Kidney (tissue), 14 donors: ENCODE data around the gene PKNOX2. TPM values are rescaled to one million over a fixed set of nuclear protein-coding genes. Genes with fewer than 3 reads are reported as not detected.

Source experiments
- DNase-seq, 5 donors: peaks; one replicate each; pipeline ENCODE4 v3.0.0-alpha.2; 2013 to 2020
- FAIRE-seq: peaks from 2 replicates; lab custom pipeline; 2012; peaks lifted over from hg19 to GRCh38; lab: Jason Lieb, UNC
- H3K27ac ChIP-seq, 2 donors: one replicate each; pipeline ENCODE4 v1.7.0; 2013; ENCODE audit warnings: low read depth in 2 of 2, low read length in 2 of 2, inconsistent platforms in 1 of 2
- H3K27me3 ChIP-seq: one replicate; pipeline ENCODE4 v1.7.1; 2013; ENCODE audit warnings: low read length, inconsistent platforms; ENCODE audit not compliant: control insufficient read depth, insufficient read depth
- H3K36me3 ChIP-seq, 3 donors: one replicate each; pipeline versions ENCODE4 v1.7.0 to v1.7.1; 2013; ENCODE audit warnings: low read length in 3 of 3, control low read depth in 1 of 3, inconsistent platforms in 1 of 3; ENCODE audit not compliant: insufficient read depth in 3 of 3, control insufficient read depth in 2 of 3
- H3K4me1 ChIP-seq, 3 donors: one replicate each; pipeline versions ENCODE4 v1.7.0 to v1.7.1; 2013; ENCODE audit warnings: low read length in 3 of 3, inconsistent platforms in 1 of 3, low read depth in 1 of 3; ENCODE audit not compliant: control insufficient read depth in 2 of 3, insufficient read depth in 2 of 3
- H3K4me3 ChIP-seq, 3 donors: one replicate each; pipeline versions ENCODE4 v1.7.0 to v1.8.1; 2013; ENCODE audit warnings: low read length in 3 of 3, control low read depth in 1 of 3, inconsistent platforms in 1 of 3
- H3K9ac ChIP-seq, 3 donors: one replicate each; pipeline versions ENCODE4 v1.7.0 to v1.7.1; 2013; ENCODE audit warnings: low read length in 3 of 3, control low read depth in 1 of 3, inconsistent platforms in 1 of 3
- H3K9me3 ChIP-seq, 3 donors: one replicate each; pipeline versions ENCODE4 v1.7.0 to v1.7.1; 2013; ENCODE audit warnings: low read length in 3 of 3, control low read depth in 1 of 3, inconsistent platforms in 1 of 3; ENCODE audit not compliant: control insufficient read depth in 2 of 3, insufficient read depth in 1 of 3
- intact Hi-C: fragments of 100-400 bp; cut with DNase I; formaldehyde crosslinking; loops from one replicate; pipeline ENCODE4 v1.11.1; 2022
- polyA plus RNA-seq: library from polyadenylated mRNA; stranded (reverse); fragments of 350-450 nt; fragmentation: Illumina TruSeq; extraction: RNeasy Lipid Tissue Mini Kit (QIAGEN cat#74804); gene quantifications from one replicate; pipeline ENCODE4 v1.2.3, GENCODE V29; 2014; ENCODE audit warnings: low read depth, low replicate concordance; ENCODE audit not compliant: insufficient read depth
- total RNA-seq: library from RNA; stranded (reverse); fragmentation: NEBNext Ultra II Directional; extraction: Animal tissue kit (Norgen Biotek cat#: 25700); gene quantifications from one replicate; pipeline ENCODE4 v1.2.1, GENCODE V29; 2021
- TF ChIP-seq, protein P1 (sequence below): IDR thresholded peaks from 3 replicates; pipeline ENCODE4 v1.5.1; 2012; ENCODE audit warnings: mild to moderate bottlenecking, moderate library complexity, borderline replicate concordance; ENCODE audit not compliant: insufficient read depth; ENCODE audit errors: extremely low read depth
- donor health status: control.
- donor health status: control.
- donor health status: control.
- donor health status: control.
- donor health status: control.
- donor health status: DM: yes; HTN: yes; CAD: no.
- donor health status: Normal renal cell carcinoma (clear cell type).

Gene PKNOX2
- total and polyA plus RNA-seq, 2 donors from 2014 or later, result 1.5 to 6.0 TPM

DNA sequence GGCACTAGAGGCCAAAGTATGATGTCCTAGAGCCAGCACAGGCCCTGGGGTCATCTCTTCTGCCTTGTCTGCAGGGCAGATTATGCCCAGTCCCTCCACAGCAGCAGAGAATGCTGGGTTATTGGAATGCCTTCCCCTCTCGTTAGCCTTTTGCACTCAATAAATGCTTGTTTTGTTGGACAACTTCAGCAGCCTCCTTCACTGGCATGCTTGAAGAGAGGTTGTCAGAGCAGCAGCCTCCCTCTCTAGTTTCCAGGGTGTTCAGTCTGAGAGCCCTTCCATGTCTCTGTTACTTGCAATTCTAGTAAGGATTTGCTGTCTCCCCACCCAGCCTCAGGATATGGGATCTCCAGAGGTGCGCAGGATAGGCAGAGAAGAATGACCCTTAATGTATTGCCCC, 82.9 kb downstream of the PKNOX2 start:
- FAIRE-seq (no peak), DNase-seq (no peak)
- Histone ChIP-seq H3K36me3 (no peaks in the 10 kb centered on the region), H3K27ac (no peak overlapping the region), H3K9me3 (no peaks in the 10 kb centered on the region), H3K9ac (no peak overlapping the region), H3K4me1 (no peaks in the 10 kb centered on the region), H3K27me3 (no peaks in the 10 kb centered on the region), H3K4me3 (no peak overlapping the region)
- TF ChIP-seq, protein P1, sequence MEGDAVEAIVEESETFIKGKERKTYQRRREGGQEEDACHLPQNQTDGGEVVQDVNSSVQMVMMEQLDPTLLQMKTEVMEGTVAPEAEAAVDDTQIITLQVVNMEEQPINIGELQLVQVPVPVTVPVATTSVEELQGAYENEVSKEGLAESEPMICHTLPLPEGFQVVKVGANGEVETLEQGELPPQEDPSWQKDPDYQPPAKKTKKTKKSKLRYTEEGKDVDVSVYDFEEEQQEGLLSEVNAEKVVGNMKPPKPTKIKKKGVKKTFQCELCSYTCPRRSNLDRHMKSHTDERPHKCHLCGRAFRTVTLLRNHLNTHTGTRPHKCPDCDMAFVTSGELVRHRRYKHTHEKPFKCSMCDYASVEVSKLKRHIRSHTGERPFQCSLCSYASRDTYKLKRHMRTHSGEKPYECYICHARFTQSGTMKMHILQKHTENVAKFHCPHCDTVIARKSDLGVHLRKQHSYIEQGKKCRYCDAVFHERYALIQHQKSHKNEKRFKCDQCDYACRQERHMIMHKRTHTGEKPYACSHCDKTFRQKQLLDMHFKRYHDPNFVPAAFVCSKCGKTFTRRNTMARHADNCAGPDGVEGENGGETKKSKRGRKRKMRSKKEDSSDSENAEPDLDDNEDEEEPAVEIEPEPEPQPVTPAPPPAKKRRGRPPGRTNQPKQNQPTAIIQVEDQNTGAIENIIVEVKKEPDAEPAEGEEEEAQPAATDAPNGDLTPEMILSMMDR, result no peak
- intact Hi-C loops, result no loop called here

DNA sequence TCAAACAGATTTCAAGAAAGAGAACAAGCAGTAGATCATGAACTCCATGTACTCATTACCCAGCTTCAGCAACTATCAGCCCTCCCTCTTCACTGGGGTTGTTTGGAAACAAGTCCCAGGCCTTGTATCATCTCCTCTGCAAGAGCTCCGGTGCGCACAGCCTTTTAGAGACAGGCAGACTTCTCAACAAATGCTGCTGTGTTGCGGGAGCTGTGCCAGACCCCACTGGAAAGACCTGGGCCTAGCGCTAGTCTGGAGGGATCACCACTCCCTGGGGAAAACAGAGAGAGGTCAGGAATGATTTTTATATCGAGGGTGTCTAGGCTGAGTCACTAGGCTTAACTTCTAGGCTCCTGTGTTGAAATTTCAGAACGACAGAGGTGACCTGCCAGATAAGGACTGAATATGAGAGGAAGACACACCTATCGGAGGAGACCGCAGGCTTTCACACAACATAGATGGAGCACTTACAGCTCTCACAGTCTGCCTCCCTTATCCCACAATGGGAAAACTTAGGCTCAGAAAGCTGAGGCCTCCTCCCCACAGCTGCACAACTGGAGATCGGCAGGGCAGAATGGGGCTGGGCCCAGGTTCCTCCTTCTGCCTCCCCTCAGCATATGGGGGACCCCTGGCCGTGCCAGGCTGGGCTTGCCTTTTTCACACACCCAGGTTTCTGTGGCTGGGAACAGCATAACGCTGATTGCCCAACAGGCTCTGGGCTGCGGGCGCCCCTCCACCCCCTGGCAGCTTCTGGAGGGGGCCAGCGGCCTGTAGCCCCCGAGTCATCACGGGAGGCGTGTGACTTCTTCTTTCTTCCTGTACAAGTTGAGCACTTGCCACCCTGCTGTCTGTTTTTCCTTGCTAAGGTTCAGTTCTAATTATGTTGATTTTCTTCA, 86.0 kb downstream of the PKNOX2 start:
- H3K9ac ChIP-seq, result no peak overlapping the region
- peaks cover 0 to 2% (median 2%) of the 10 kb centered on the region in 3 donors for H3K4me1 ChIP-seq
- H3K27ac ChIP-seq, result no peak overlapping the region
- no peaks in the 10 kb centered on the region for H3K9me3 ChIP-seq
- intact Hi-C loops, result no loop called here
- H3K36me3 ChIP-seq, result no peaks in the 10 kb centered on the region
- H3K27me3 ChIP-seq, result no peaks in the 10 kb centered on the region
- TF ChIP-seq, protein P1, result no peak
- FAIRE-seq (no peak), DNase-seq (no peak)
- H3K4me3 ChIP-seq, result no peak overlapping the region

DNA sequence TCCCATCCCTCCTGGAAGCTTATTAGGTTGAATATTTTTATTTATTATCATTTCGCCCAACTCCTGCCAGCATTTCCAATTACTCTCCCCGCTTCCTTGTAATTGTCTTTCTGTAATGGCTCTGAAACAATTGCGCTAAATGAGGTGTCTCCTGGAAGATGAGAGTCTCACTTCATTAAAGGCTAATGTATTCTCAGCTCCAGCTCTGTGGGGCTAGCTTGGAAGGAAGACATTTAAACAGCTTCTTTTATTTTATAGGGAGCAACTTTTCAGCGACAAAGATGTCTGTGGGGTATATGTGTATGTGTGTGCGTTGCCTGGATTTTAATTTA, 86.6 kb downstream of the PKNOX2 start:
- H3K4me1 ChIP-seq, result peaks cover 0 to 2% (median 2%) of the 10 kb centered on the region in 3 donors
- FAIRE-seq, result no peak
- DNase-seq, result no peak
- H3K27me3 ChIP-seq, result no peaks in the 10 kb centered on the region
- H3K9me3 ChIP-seq, result no peaks in the 10 kb centered on the region
- TF ChIP-seq, protein P1, result no peak
- H3K27ac ChIP-seq, result no peak overlapping the region
- H3K36me3 ChIP-seq, result no peaks in the 10 kb centered on the region
- H3K9ac ChIP-seq, result no peak overlapping the region
- no peak overlapping the region for H3K4me3 ChIP-seq
- intact Hi-C loops, result no loop called here
